C4-2B (cell line): ENCODE data around the gene MAP1S.

Experiments
- CTCF ChIP-seq: fragments of 450-650 bp; conservative IDR thresholded peaks from 2 replicates; pipeline ENCODE4 v1.5.1; 2017; ENCODE audit warnings: mild to moderate bottlenecking
- ZFX ChIP-seq: fragments of 450-650 bp; IDR thresholded peaks from 2 replicates; pipeline ENCODE4 v1.6.1; 2017

GRCh38 chr19:17765069-17765618 lies 45.9 kb downstream of the MAP1S start:
- TF ChIP-seq CTCF (no peak), ZFX (no peak)
